Stimulated activated naive CD8-positive, alpha-beta T cell treated with anti-CD3 and anti-CD28 coated beads, Interleukin-15, Interleukin-2, amounts not matched to agents 100 ng/mL and 50 ng/mL, for 24 hours (primary cell): Measurements from ENCODE around the gene DLG1.

Experiments used
- H3K27ac Mint-ChIP-seq: one replicate; pipeline ENCODE4 v1.8.0; 2021; ENCODE audit warnings: mild to moderate bottlenecking, mixed read lengths
- H3K27me3 Mint-ChIP-seq: one replicate; pipeline ENCODE4 v1.8.0; 2021; ENCODE audit warnings: mixed read lengths
- H3K36me3 Mint-ChIP-seq: one replicate; pipeline ENCODE4 v1.8.0; 2021; ENCODE audit warnings: low read depth, mixed read lengths
- H3K4me1 Mint-ChIP-seq: one replicate; pipeline ENCODE4 v1.8.0; 2021; ENCODE audit warnings: low read depth, mixed read lengths
- H3K4me3 Mint-ChIP-seq: one replicate; pipeline ENCODE4 v1.8.0; 2021; ENCODE audit warnings: mild to moderate bottlenecking, mixed read lengths
- H3K9me3 Mint-ChIP-seq: one replicate; pipeline ENCODE4 v1.8.0; 2021; ENCODE audit warnings: mixed read lengths

Gene DLG1

GRCh38 chr3:197136744-197137143, 161.7 kb downstream of the DLG1 start:
- peaks cover 11% of the 10 kb centered on the region for H3K4me1 Mint-ChIP-seq
- no peak overlapping the region for H3K4me3 Mint-ChIP-seq

DNA sequence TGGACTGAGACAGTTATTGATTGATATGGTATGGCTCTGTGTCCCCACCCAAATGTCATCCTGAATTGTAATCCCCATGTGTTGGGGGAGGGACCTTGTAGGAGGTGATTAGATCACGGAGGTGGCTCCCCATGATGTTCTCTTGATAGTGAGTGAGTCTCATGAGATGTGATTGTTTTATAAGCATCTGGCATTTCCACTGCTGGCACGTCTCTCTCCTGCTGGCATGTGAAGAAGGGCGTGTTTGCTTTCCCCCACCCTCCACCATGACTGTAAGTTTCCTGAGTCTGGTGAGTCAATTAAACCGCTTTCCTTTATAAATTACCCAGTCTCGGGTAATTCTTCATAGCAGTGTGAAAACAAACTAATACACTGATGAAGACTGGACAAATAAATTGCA, 163.2 kb downstream of the DLG1 start:
- peaks cover 22% of the 10 kb centered on the region for H3K9me3 Mint-ChIP-seq
- no peaks in the 10 kb centered on the region for H3K27me3 Mint-ChIP-seq
- H3K27ac Mint-ChIP-seq: no peak overlapping the region
- H3K4me1 Mint-ChIP-seq: peaks cover 11% of the 10 kb centered on the region
- peaks cover 65% of the 10 kb centered on the region for H3K36me3 Mint-ChIP-seq
- H3K4me3 Mint-ChIP-seq: no peak overlapping the region

More at GRCh38 chr3:197136744-197137143, 161.7 kb downstream of the DLG1 start:
- peaks cover 68% of the 10 kb centered on the region for H3K36me3 Mint-ChIP-seq
- H3K9me3 Mint-ChIP-seq: peaks cover 22% of the 10 kb centered on the region
- H3K27me3 Mint-ChIP-seq: no peaks in the 10 kb centered on the region
- H3K27ac Mint-ChIP-seq: no peak overlapping the region

DNA sequence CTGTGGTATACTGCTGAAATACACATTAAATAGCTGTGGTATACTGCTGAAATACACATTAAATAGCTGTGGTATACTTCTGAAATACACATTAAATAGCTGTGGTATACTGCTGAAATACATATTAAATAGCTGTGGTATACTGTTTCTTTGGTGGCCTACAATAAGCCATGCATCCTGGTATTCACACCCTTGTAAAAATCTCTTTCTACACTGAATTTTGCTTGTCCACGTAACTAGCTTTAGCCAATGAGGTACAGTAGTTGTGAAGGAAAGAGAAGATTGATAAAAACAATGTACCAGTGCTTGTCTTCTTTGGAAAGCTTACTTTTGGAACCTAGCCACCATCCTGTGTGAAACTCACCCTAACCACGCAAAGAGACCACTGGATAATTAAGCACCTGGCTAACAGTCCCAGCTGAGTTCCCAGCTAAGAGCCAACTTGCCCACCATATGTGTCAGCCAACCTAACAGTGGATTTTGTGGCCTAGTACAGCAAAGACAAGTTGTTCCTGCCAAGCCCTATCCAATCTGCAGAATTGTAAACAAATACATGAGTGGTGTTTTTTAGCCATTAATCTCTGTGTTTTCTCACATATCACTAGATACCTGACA, 165.4 kb downstream of the DLG1 start:
- Mint-ChIP-seq H3K36me3 (peaks cover 66% of the 10 kb centered on the region), H3K9me3 (peaks cover 22% of the 10 kb centered on the region), H3K27ac (no peak overlapping the region)

GRCh38 chr3:197125636-197126035, 172.8 kb downstream of the DLG1 start:
- Mint-ChIP-seq H3K36me3 (peaks cover 31% of the 10 kb centered on the region), H3K4me3 (no peak overlapping the region), H3K9me3 (no peaks in the 10 kb centered on the region), H3K4me1 (peaks cover 4% of the 10 kb centered on the region), H3K27me3 (no peaks in the 10 kb centered on the region), H3K27ac (peak overlapping the region; percentile 26)

More for the DNA sequence above, 165.4 kb downstream of the DLG1 start:
- no peaks in the 10 kb centered on the region for H3K27me3 Mint-ChIP-seq
- H3K4me3 Mint-ChIP-seq: no peak overlapping the region
- H3K4me1 Mint-ChIP-seq: no peaks in the 10 kb centered on the region

DNA sequence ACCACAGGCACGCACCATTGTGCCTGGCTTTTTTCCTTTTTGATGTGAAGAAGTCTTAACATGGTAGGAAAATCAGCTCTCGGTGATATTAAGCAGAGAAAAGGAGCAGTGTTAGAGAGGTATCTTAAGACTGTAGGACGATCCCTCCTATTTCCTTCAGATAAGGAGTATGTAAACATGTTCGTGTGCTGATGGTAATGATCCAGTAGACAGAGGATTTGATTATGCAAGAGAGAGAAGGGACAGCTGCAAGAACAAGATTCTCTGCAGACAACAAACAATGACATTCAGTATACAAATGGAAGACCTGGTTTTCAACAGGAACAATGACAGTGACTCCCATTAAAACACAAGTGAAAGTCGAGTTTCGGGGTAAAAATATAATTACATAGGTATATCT, 173.7 kb downstream of the DLG1 start:
- no peaks in the 10 kb centered on the region for H3K27me3 Mint-ChIP-seq
- peaks cover 33% of the 10 kb centered on the region for H3K36me3 Mint-ChIP-seq
- H3K4me3 Mint-ChIP-seq: no peak overlapping the region
- H3K4me1 Mint-ChIP-seq: peaks cover 4% of the 10 kb centered on the region
- H3K9me3 Mint-ChIP-seq: no peaks in the 10 kb centered on the region
- H3K27ac Mint-ChIP-seq: no peak overlapping the region

DNA sequence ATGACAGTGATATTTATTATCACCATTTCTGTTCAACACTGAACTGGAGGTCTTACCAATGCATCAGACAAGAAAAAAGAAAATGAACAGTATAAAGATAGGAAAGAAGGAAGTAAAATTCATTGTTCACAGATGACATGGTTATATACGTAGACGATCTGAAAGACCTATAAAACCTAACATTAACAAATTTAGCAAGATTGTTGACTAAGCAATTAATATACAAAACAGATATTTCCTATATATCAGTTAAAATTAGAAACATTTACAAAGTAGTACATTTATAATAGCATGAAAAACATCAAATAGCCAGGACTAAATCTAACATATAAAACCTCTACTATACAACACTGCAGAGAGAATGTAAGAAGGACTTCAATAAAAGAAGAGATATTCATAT, 176.0 kb downstream of the DLG1 start:
- H3K36me3 Mint-ChIP-seq: peaks cover 28% of the 10 kb centered on the region
- no peaks in the 10 kb centered on the region for H3K27me3 Mint-ChIP-seq
- H3K27ac Mint-ChIP-seq: no peak overlapping the region
- H3K4me3 Mint-ChIP-seq: no peak overlapping the region
- H3K4me1 Mint-ChIP-seq: peaks cover 6% of the 10 kb centered on the region
- no peaks in the 10 kb centered on the region for H3K9me3 Mint-ChIP-seq

DNA sequence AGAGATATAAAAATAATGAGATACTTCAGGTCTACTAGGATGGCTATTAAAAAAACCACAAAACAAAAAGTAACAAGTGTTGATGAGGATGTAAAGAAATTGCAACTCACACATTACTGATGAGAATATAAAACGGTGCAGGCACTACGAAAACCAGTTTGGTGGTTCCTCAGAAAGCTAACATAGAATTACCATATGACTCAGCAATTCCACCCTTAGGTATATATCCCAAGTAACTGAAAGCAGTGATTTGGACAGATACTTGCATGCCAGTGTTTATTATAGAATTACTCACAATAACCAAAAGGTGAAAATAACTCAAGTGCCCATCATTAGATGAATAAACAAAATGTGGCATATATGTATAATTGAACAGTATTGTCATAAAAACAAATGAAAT, 181.3 kb downstream of the DLG1 start:
- H3K27me3 Mint-ChIP-seq: no peaks in the 10 kb centered on the region

DNA sequence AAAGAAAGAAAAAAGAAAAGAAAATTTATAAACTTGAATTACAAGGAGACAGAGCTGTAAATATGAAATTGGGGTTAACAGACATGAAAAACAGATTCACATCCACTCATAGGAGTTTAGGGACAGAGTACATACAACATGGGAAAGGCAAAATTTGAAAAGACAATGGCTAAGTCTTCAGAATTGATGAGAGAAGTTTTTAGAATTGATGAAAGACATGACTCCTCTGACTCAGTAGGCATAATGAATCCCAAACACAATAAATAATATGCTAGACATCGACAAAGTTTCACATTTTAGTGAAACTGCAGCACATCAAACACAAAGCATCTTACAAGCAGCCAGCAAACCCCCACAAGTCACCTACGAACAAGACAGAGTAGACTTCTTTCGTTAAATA, 184.4 kb downstream of the DLG1 start:
- Mint-ChIP-seq H3K27ac (no peak overlapping the region), H3K27me3 (no peaks in the 10 kb centered on the region), H3K4me3 (no peak overlapping the region), H3K36me3 (peaks cover 72% of the 10 kb centered on the region), H3K4me1 (peaks cover 8% of the 10 kb centered on the region), H3K9me3 (no peaks in the 10 kb centered on the region)

More for the DNA sequence above, 181.3 kb downstream of the DLG1 start:
- Mint-ChIP-seq H3K27ac (no peak overlapping the region), H3K4me3 (no peak overlapping the region), H3K9me3 (no peaks in the 10 kb centered on the region), H3K4me1 (peaks cover 8% of the 10 kb centered on the region), H3K36me3 (peaks cover 54% of the 10 kb centered on the region)

- Mint-ChIP-seq H3K36me3 (peaks cover 73% of the 10 kb centered on the region), H3K4me1 (no peaks in the 10 kb centered on the region), H3K27me3 (no peaks in the 10 kb centered on the region), H3K9me3 (no peaks in the 10 kb centered on the region), H3K4me3 (no peak overlapping the region), H3K27ac (no peak overlapping the region)
Observed at GRCh38 chr3:197111685-197112084, 186.7 kb downstream of the DLG1 start.

- no peak overlapping the region for H3K27ac Mint-ChIP-seq
- no peaks in the 10 kb centered on the region for H3K27me3 Mint-ChIP-seq
- no peaks in the 10 kb centered on the region for H3K4me1 Mint-ChIP-seq
- H3K9me3 Mint-ChIP-seq: no peaks in the 10 kb centered on the region
- peaks cover 49% of the 10 kb centered on the region for H3K36me3 Mint-ChIP-seq
- no peak overlapping the region for H3K4me3 Mint-ChIP-seq
Observed at GRCh38 chr3:197105786-197106185, 192.6 kb downstream of the DLG1 start.

GRCh38 chr3:197104738-197105137, 193.7 kb downstream of the DLG1 start:
- Mint-ChIP-seq H3K27me3 (no peaks in the 10 kb centered on the region), H3K9me3 (no peaks in the 10 kb centered on the region), H3K27ac (no peak overlapping the region), H3K4me3 (no peak overlapping the region), H3K4me1 (no peaks in the 10 kb centered on the region), H3K36me3 (peaks cover 41% of the 10 kb centered on the region)

DNA sequence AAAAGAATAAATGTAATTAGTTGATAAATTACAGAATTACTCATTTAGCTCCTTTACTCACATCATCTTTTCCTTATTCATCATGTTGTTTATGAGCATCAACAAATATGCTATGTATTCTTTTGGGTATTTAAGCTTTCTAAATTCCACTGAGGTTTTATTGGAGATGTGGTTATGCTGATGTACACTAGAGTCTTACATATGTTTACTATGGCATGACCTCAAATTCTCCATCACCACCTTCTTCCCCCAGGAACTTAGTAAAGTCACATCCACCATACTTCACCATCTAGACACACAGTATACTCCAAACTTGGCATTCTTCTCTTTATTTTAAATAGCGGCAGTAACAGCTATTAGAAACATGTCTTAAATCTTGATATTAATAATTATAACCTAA, 194.6 kb downstream of the DLG1 start:
- Mint-ChIP-seq H3K4me3 (no peak overlapping the region), H3K27me3 (no peaks in the 10 kb centered on the region), H3K36me3 (peaks cover 42% of the 10 kb centered on the region), H3K4me1 (no peaks in the 10 kb centered on the region), H3K27ac (no peak overlapping the region), H3K9me3 (no peaks in the 10 kb centered on the region)

GRCh38 chr3:197093871-197094270, 204.5 kb downstream of the DLG1 start:
- Mint-ChIP-seq H3K4me1 (peaks cover under 1% of the 10 kb centered on the region), H3K36me3 (peaks cover 26% of the 10 kb centered on the region), H3K9me3 (no peaks in the 10 kb centered on the region), H3K4me3 (no peak overlapping the region), H3K27me3 (no peaks in the 10 kb centered on the region), H3K27ac (no peak overlapping the region)

- Mint-ChIP-seq H3K9me3 (no peaks in the 10 kb centered on the region), H3K27ac (no peak overlapping the region), H3K4me1 (peaks cover 27% of the 10 kb centered on the region), H3K27me3 (no peaks in the 10 kb centered on the region), H3K4me3 (no peak overlapping the region), H3K36me3 (peaks cover 23% of the 10 kb centered on the region)
Observed at GRCh38 chr3:197088370-197088769, 210.0 kb downstream of the DLG1 start.

- no peaks in the 10 kb centered on the region for H3K27me3 Mint-ChIP-seq
- no peaks in the 10 kb centered on the region for H3K9me3 Mint-ChIP-seq
- peak overlapping the region; percentile 55 for H3K27ac Mint-ChIP-seq
- no peak overlapping the region for H3K4me3 Mint-ChIP-seq
- peaks cover 26% of the 10 kb centered on the region for H3K36me3 Mint-ChIP-seq
- peaks cover 29% of the 10 kb centered on the region for H3K4me1 Mint-ChIP-seq
Observed at GRCh38 chr3:197085137-197085536, 213.3 kb downstream of the DLG1 start.

GRCh38 chr3:197083486-197083885, 214.9 kb downstream of the DLG1 start:
- Mint-ChIP-seq H3K27me3 (no peaks in the 10 kb centered on the region), H3K4me1 (peaks cover 24% of the 10 kb centered on the region), H3K36me3 (peaks cover 33% of the 10 kb centered on the region), H3K9me3 (no peaks in the 10 kb centered on the region), H3K27ac (no peak overlapping the region), H3K4me3 (no peak overlapping the region)
